ENCODE results near the gene MSRB3. TPM values are rescaled to one million over a fixed set of nuclear protein-coding genes. Genes with fewer than 3 reads are reported as not detected.

The MSRB3 gene
- total and polyA plus RNA-seq, 2 of the 8 experiments (the other 6 are each of a cell fraction or from before 2014, with no cell fraction given): 0.32 to 1.2 TPM

- ChIA-PET CTCF (ENCODE audit: partially characterized antibody) (no interaction called here), POLR2A (ENCODE audit: partially characterized antibody) (no interaction called here)
- Histone ChIP-seq H3K23me2 (ENCODE audit: low read depth, low read length) (no peaks in the 10 kb centered on the region), H3K27ac (ENCODE audit: low read depth, low read length) (no peak overlapping the region), H3K27me3 (replicated peaks in 1 of 4; ENCODE audit: control insufficient read depth in 3 of 4, extremely low read depth in 1 of 4, insufficient read depth in 3 of 4, low read length in 3 of 4) (no peaks in the 10 kb centered on the region; a peak in 2 of 7 replicates), H4K8ac (ENCODE audit: extremely low read depth, insufficient read depth, low read length) (no peak overlapping the region), H3K4ac (replicated peaks; ENCODE audit: insufficient read length, low read depth, low read length) (no peak overlapping the region), H2BK20ac (ENCODE audit: low read length) (no peak overlapping the region), H2BK5ac (ENCODE audit: low read depth, low read length) (no peak overlapping the region), H2BK15ac (ENCODE audit: low read length) (no peak overlapping the region), H3K4me2 (ENCODE audit: insufficient read depth in 1 of 2, low read depth in 2 of 2, low read length in 2 of 2) (no peak overlapping the region), H4K91ac (replicated peaks; ENCODE audit: insufficient read length, low read length) (no peak overlapping the region), H3K14ac (ENCODE audit: insufficient read length) (no peak overlapping the region), H3K18ac (ENCODE audit: extremely low read depth, low read length) (peak overlapping the region; percentile 21; the same call in 1 of the 2 replicates), H3K9me3 (ENCODE audit: insufficient read depth in 2 of 2, low read depth in 1 of 2, low read length in 1 of 2) (no peaks in the 10 kb centered on the region), H4K20me1 (replicated peaks in 1 of 2; ENCODE audit: control insufficient read depth in 1 of 2, insufficient read depth in 2 of 2, low read length in 2 of 2) (no peaks in the 10 kb centered on the region), H2AK5ac (ENCODE audit: low read depth, low read length) (no peak overlapping the region), H4K5ac (ENCODE audit: insufficient read length, low read depth, low read length) (no peak overlapping the region), H3K79me2 (ENCODE audit: control insufficient read depth in 1 of 2, insufficient read depth in 2 of 2, low read length in 2 of 2) (no peaks in the 10 kb centered on the region), H3K4me3 (ENCODE audit: extremely low read depth in 1 of 4, insufficient read depth in 2 of 4, low read depth in 3 of 4, low read length in 4 of 4) (no peak overlapping the region), H3K79me1 (ENCODE audit: low read depth, low read length) (no peaks in the 10 kb centered on the region), H3K36me3 (ENCODE audit: control insufficient read depth in 2 of 4, insufficient read depth in 4 of 4, low read length in 3 of 4) (no peaks in the 10 kb centered on the region), H2BK12ac (ENCODE audit: low read depth, low read length) (peak overlapping the region; percentile 64; the same call in 1 of the 2 replicates), H3K9ac (replicated peaks in 1 of 4; ENCODE audit: extremely low read depth in 1 of 4, low read depth in 3 of 4, low read length in 3 of 4) (no peak overlapping the region; a peak in 2 of 7 replicates), H3K56ac (replicated peaks; ENCODE audit: insufficient read length, low read depth, low read length) (no peak overlapping the region), H3K4me1 (replicated peaks in 1 of 4; ENCODE audit: control insufficient read depth in 3 of 4, insufficient read depth in 4 of 4, low read length in 3 of 4) (peaks cover 2 to 11% (median 3%) of the 10 kb centered on the region in 4 experiments; a peak in 6 of 7 replicates), H2BK120ac (replicated peaks; ENCODE audit: low read depth, low read length) (no peak overlapping the region), H3K23ac (ENCODE audit: insufficient read length) (no peak overlapping the region), H2AFZ (ENCODE audit: low read length) (0 out of 2 replicates have a peak overlapping the region, but pooled peaks have one; percentile 35)
- WGBS, 2 experiments (ENCODE audit: extremely low coverage in 1 of 2, insufficient coverage in 1 of 2, insufficient read length in 1 of 2, insufficient replicate concordance in 2 of 2, low coverage in 1 of 2, low lambda C conversion rate in 2 of 2, missing lambda C conversion rate in 1 of 2): 84% methylated on average over 12 of the region's 12 CpGs; no CpG with 5 or more reads in 1 of the 2 experiments
- FAIRE-seq: no peak
- TF ChIP-seq SIX5 (IDR thresholded peaks at IDR 0.05; ENCODE audit: low read depth, low read length) (no peak), GTF2F1 (IDR thresholded peaks at IDR 0.05; ENCODE audit: borderline replicate concordance, low read depth, low read length) (no peak), ZNF274 (IDR thresholded peaks at IDR 0.05; ENCODE audit: borderline replicate concordance, extremely low read depth, low read length) (no peak), TBP (IDR thresholded peaks at IDR 0.05; ENCODE audit: low read depth, low read length) (no peak), KDM1A (IDR thresholded peaks at IDR 0.05; ENCODE audit: borderline replicate concordance, low read length) (no peak), KDM4A (IDR thresholded peaks at IDR 0.05; ENCODE audit: low read depth, low read length, severe bottlenecking) (no peak), NANOG (IDR thresholded peaks at IDR 0.05; ENCODE audit: insufficient read depth, low read depth, low read length, poor library complexity, severe bottlenecking) (no peak)
- TF ChIP-seq, protein P1, sequence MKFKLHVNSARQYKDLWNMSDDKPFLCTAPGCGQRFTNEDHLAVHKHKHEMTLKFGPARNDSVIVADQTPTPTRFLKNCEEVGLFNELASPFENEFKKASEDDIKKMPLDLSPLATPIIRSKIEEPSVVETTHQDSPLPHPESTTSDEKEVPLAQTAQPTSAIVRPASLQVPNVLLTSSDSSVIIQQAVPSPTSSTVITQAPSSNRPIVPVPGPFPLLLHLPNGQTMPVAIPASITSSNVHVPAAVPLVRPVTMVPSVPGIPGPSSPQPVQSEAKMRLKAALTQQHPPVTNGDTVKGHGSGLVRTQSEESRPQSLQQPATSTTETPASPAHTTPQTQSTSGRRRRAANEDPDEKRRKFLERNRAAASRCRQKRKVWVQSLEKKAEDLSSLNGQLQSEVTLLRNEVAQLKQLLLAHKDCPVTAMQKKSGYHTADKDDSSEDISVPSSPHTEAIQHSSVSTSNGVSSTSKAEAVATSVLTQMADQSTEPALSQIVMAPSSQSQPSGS (IDR thresholded peaks at IDR 0.05; ENCODE audit: low read length): no peak
- DNase-seq (ENCODE audit: low read depth in 1 of 2, low spot score in 2 of 2): peak in 1 of 2 experiments; percentile 46
These were observed 227.1 kb downstream of the MSRB3 start for GRCh38 chr12:65505386-65506121.
